Gastrocnemius medialis (tissue), 4 donors: Measurements from ENCODE around the gene PACS1. TPM values are rescaled to one million over a fixed set of nuclear protein-coding genes. Genes with fewer than 3 reads are reported as not detected.

ENCODE experiments used
- ATAC-seq, 2 donors: fragments of 150-250 bp; one replicate each; pipeline ENCODE4 v1.9.1; 2016
- DNase-seq, 2 donors: peaks; one replicate each; pipeline ENCODE4 v3.0.0-alpha.2; 2019
- H3K27ac ChIP-seq, 4 donors: fragments of 200-600 bp; sonication (generic); 1 replicate in 1 of 4; 2 replicates in 3 of 4; pipeline ENCODE4 v1.5.1; 2016 to 2018; ENCODE audit warnings: mild to moderate bottlenecking in 2 of 4, moderate library complexity in 1 of 4
- H3K27me3 ChIP-seq, 3 donors: fragments of 200-600 bp; sonication (generic) in 2 of 3; 1 replicate in 1 of 3; 2 replicates in 2 of 3; pipeline versions ENCODE4 v1.5.1 to v1.6.0; 2016 to 2019; ENCODE audit warnings: mild to moderate bottlenecking in 1 of 3, moderate library complexity in 1 of 3
- H3K36me3 ChIP-seq, 2 donors: fragments of 200-600 bp; sonication (generic) in 1 of 2; one replicate each; pipeline ENCODE4 v1.5.1; 2017 to 2018
- H3K4me1 ChIP-seq, 2 donors: fragments of 200-600 bp; sonication (generic) in 1 of 2; one replicate each; pipeline ENCODE4 v1.5.1; 2016 to 2017; ENCODE audit warnings: mild to moderate bottlenecking in 2 of 2
- H3K4me3 ChIP-seq, 4 donors: fragments of 200-600 bp; sonication (generic) in 3 of 4; 1 replicate in 1 of 4; 2 replicates in 3 of 4; pipeline ENCODE4 v1.5.1; 2016 to 2019; ENCODE audit warnings: mild to moderate bottlenecking in 2 of 4
- H3K9me3 ChIP-seq, 3 donors: fragments of 200-600 bp; sonication (generic) in 2 of 3; 1 replicate in 1 of 3; 2 replicates in 2 of 3; pipeline ENCODE4 v1.5.1; 2016 to 2019
- POLR2A ChIP-seq, 2 donors: fragments of 450-650 bp; IDR thresholded peaks; one replicate each; pipeline ENCODE4 v1.6.1; 2017; ENCODE audit warnings: antibody characterized with exemption in 2 of 2, mild to moderate bottlenecking in 2 of 2, moderate library complexity in 2 of 2
- in situ Hi-C, 4 donors: fragments of 200-750 bp; cut with MboI; loops; one replicate each; pipeline versions ENCODE4 v1.15.0 to v1.8.0; 2017; ENCODE audit warnings: low sequenced_read_pairs in 4 of 4
- intact Hi-C: fragments of 100-400 bp; cut with DNase I; formaldehyde crosslinking; loops from one replicate; pipeline ENCODE4 v1.15.1; 2023; ENCODE audit warnings: low total_unique reads
- total RNA-seq, 4 donors: library from RNA; depleted of rRNA; stranded (reverse); fragments of >200 nt; gene quantifications; one replicate each; pipeline versions ENCODE4 v1.1.0 to v1.2.3, GENCODE V29; 2016
- TF ChIP-seq, protein P1 (sequence below), 5 experiments: fragments of 450-650 bp in 3 of 5; fragments of 200-600 bp in 2 of 5; sonication (generic) in 2 of 5; IDR thresholded peaks in 4 of 5; conservative IDR thresholded peaks in 1 of 5; 1 replicate in 4 of 5; 2 replicates in 1 of 5; pipeline ENCODE4 v1.5.1; 2016 to 2019; ENCODE audit warnings: antibody characterized with exemption in 5 of 5, mild to moderate bottlenecking in 3 of 5, moderate library complexity in 3 of 5

PACS1 gene
- total RNA-seq, 4 donors from 2014 or later: 6.6 to 20.4 (median 16.9) TPM

DNA sequence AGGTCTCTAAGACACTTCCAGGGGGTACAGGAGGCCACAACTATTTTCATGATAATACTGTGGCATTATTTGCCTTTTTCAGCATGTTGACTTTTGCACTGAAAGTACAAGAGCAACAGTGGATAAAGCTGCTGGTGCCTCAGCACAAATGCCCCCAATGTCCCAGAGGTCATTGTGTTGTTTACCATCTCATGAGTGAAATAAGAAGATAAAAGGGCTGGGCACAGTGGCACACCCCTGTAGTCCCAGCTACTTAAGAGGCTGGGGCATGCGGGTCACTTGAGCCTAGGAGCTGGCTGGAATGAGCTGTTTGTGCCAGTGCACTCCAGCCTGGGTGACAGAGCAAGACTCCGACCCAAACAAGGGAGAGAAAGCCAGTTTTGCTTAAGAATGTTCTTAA lies 125.8 kb downstream of the PACS1 start:
- ATAC-seq (no peak), DNase-seq (no peak)
- TF ChIP-seq POLR2A (IDR thresholded peaks at IDR 0.05): no peak
- TF ChIP-seq, protein P1, sequence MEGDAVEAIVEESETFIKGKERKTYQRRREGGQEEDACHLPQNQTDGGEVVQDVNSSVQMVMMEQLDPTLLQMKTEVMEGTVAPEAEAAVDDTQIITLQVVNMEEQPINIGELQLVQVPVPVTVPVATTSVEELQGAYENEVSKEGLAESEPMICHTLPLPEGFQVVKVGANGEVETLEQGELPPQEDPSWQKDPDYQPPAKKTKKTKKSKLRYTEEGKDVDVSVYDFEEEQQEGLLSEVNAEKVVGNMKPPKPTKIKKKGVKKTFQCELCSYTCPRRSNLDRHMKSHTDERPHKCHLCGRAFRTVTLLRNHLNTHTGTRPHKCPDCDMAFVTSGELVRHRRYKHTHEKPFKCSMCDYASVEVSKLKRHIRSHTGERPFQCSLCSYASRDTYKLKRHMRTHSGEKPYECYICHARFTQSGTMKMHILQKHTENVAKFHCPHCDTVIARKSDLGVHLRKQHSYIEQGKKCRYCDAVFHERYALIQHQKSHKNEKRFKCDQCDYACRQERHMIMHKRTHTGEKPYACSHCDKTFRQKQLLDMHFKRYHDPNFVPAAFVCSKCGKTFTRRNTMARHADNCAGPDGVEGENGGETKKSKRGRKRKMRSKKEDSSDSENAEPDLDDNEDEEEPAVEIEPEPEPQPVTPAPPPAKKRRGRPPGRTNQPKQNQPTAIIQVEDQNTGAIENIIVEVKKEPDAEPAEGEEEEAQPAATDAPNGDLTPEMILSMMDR (IDR thresholded peaks at IDR 0.05 in 4 of 5, conservative IDR thresholded peaks at IDR 0.05 in 1 of 5): no peak
- intact Hi-C loops: no loop called here
- H3K27me3 ChIP-seq: no peaks in the 10 kb centered on the region
- H3K4me3 ChIP-seq: no peak overlapping the region
- no peaks in the 10 kb centered on the region for H3K9me3 ChIP-seq
- in situ Hi-C loops: no loop called here
- H3K4me1 ChIP-seq: no peaks in the 10 kb centered on the region
- no peaks in the 10 kb centered on the region for H3K36me3 ChIP-seq
- H3K27ac ChIP-seq: no peak overlapping the region

DNA sequence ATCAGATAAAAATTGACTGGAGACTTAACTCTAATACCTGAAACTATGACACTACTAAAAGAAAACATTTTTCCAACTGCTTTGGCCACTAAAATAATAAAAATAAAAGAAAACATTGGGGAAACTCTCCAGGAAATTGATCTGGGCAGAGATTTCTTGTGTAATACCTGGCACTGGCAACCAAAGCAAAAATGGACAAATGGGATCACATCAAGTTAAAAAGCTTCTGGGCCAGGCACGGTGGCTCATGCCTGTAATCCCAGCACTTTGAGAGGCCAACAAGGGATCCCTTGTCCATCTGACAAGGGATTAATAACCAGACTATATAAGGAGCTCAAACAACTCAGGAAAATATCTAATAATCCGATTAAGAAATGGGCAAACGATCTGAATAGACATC lies 133.8 kb downstream of the PACS1 start:
- ATAC-seq: no peak
- Histone ChIP-seq H3K27ac (no peak overlapping the region), H3K36me3 (no peaks in the 10 kb centered on the region), H3K9me3 (no peaks in the 10 kb centered on the region), H3K27me3 (no peaks in the 10 kb centered on the region), H3K4me1 (no peaks in the 10 kb centered on the region), H3K4me3 (no peak overlapping the region)
- in situ Hi-C loops (no loop called here), intact Hi-C loops (no loop called here)
- DNase-seq: no peak
- TF ChIP-seq POLR2A (IDR thresholded peaks at IDR 0.05): no peak
- TF ChIP-seq, protein P1 (IDR thresholded peaks at IDR 0.05 in 4 of 5, conservative IDR thresholded peaks at IDR 0.05 in 1 of 5): no peak

DNA sequence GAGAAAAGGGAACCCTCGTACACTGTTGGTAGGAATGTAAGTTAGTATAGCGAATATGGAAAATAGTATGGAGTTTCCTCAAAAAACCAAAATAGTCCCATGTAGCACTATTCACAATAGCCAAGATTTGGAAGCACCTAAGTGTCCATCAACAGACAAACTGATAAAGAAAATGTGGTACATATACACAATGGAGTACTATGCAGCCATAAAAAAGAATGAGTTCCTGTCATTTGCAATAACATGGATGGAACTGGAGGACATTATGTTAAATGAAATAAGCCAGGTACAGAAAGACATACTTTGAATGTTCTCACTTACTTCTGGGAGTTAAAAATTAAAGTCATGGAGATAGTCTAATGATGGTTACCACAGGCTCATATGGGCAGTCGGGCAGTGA lies 134.3 kb downstream of the PACS1 start:
- H3K36me3 ChIP-seq: no peaks in the 10 kb centered on the region
- H3K4me1 ChIP-seq: no peaks in the 10 kb centered on the region
- no peak for TF ChIP-seq POLR2A (IDR thresholded peaks at IDR 0.05)
- TF ChIP-seq, protein P1 (IDR thresholded peaks at IDR 0.05 in 4 of 5, conservative IDR thresholded peaks at IDR 0.05 in 1 of 5): no peak
- ATAC-seq: no peak
- no peak overlapping the region for H3K4me3 ChIP-seq
- H3K27ac ChIP-seq: no peak overlapping the region
- no peak for DNase-seq
- intact Hi-C loops: no loop called here
- H3K9me3 ChIP-seq: no peaks in the 10 kb centered on the region
- H3K27me3 ChIP-seq: no peaks in the 10 kb centered on the region
- in situ Hi-C loops: no loop called here

DNA sequence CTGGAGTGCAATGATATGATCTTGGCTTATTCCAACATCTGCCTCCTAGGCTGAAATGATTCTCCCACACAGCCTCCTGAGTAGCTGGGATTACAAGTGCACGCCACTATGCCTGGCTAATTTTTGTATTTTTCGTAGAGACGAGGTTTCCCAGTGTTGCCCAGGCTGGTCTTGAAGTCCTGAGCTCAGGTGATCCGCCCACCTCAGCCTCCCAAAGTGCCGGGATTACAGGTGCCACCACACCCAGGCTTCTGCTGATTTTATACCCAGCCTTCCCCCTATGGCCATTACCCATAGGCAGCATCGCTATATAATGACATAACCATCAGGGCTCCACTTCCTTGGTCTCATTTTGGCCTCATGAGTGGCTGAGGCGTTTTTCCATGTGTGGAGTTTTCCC lies 137.7 kb downstream of the PACS1 start:
- intact Hi-C loops: no loop called here
- no peaks in the 10 kb centered on the region for H3K27me3 ChIP-seq
- DNase-seq (no peak), ATAC-seq (no peak)
- peaks cover 0 to 4% of the 10 kb centered on the region in 2 donors for H3K36me3 ChIP-seq
- in situ Hi-C loops: no loop called here
- no peak overlapping the region for H3K27ac ChIP-seq
- H3K9me3 ChIP-seq: no peaks in the 10 kb centered on the region
- TF ChIP-seq POLR2A (IDR thresholded peaks at IDR 0.05): no peak
- TF ChIP-seq, protein P1 (IDR thresholded peaks at IDR 0.05 in 4 of 5, conservative IDR thresholded peaks at IDR 0.05 in 1 of 5): no peak
- H3K4me1 ChIP-seq: no peaks in the 10 kb centered on the region
- H3K4me3 ChIP-seq: no peak overlapping the region

DNA sequence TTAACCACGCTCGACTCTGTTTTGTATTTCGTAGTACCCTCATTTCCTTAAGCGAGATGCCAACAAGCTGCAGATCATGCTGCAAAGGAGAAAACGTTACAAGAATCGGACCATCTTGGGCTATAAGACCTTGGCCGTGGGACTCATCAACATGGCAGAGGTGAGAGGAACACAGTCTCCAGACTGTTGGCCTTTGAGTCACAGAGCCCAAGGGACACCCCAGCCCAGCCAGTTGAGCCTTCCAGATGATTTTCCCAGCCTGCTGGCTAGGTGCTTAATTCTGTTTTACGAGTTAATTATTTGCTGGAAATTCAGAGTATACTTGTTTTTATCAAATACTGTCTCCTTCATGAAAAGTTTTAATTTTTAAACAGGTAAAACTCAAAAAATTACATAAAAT lies 141.0 kb downstream of the PACS1 start:
- in situ Hi-C loops: no loop called here
- no peak for TF ChIP-seq POLR2A (IDR thresholded peaks at IDR 0.05)
- TF ChIP-seq, protein P1 (IDR thresholded peaks at IDR 0.05 in 4 of 5, conservative IDR thresholded peaks at IDR 0.05 in 1 of 5): no peak

More for the DNA sequence above, 141.0 kb downstream of the PACS1 start:
- no peak for DNase-seq
- Histone ChIP-seq H3K4me1 (no peaks in the 10 kb centered on the region), H3K27ac (no peak overlapping the region), H3K36me3 (peaks cover 0 to 4% of the 10 kb centered on the region in 2 donors), H3K27me3 (no peaks in the 10 kb centered on the region), H3K4me3 (no peak overlapping the region), H3K9me3 (no peaks in the 10 kb centered on the region)
- ATAC-seq: no peak
- intact Hi-C loops: no loop called here
